GM23338 (cell line): ENCODE data around the gene OR5B17. TPM values are rescaled to one million over a fixed set of nuclear protein-coding genes. Genes with fewer than 3 reads are reported as not detected.

Experiments
- ATAC-seq: fragments of 200-7000 bp; cut with Tn5 transposase; 3 replicates; pipeline ENCODE4 v1.9.1; 2020
- DNase-seq: peaks from one replicate; pipeline ENCODE4 v3.0.0-alpha.2; 2015; ENCODE audit warnings: low spot score
- H2AFZ ChIP-seq: fragments of 200-600 bp; sonication (generic); 2 replicates; pipeline ENCODE4 v1.8.0; 2016; ENCODE audit warnings: antibody characterized with exemption, mild to moderate bottlenecking, moderate library complexity
- H3F3A ChIP-seq: fragments of 200-600 bp; sonication (generic); replicated peaks from 2 replicates; pipeline ENCODE4 v1.8.0; 2017; ENCODE audit warnings: antibody characterized with exemption, mixed run types, low read depth
- H3K27ac ChIP-seq: fragments of 200-600 bp; sonication (generic); 2 replicates; pipeline ENCODE4 v1.6.1; 2016; ENCODE audit warnings: low read depth
- H3K27me3 ChIP-seq: fragments of 200-600 bp; sonication (generic); 2 replicates; pipeline ENCODE4 v1.8.0; 2016; ENCODE audit warnings: mild to moderate bottlenecking, mixed run types, moderate library complexity; ENCODE audit not compliant: insufficient read depth
- H3K36me3 ChIP-seq: fragments of 200-600 bp; sonication (generic); 2 replicates; pipeline ENCODE4 v1.8.0; 2016; ENCODE audit warnings: mild to moderate bottlenecking; ENCODE audit not compliant: insufficient read depth
- H3K4me1 ChIP-seq: fragments of 200-600 bp; sonication (generic); 2 replicates; pipeline ENCODE4 v1.8.0; 2016; ENCODE audit warnings: mild to moderate bottlenecking, moderate library complexity; ENCODE audit not compliant: insufficient read depth
- H3K4me2 ChIP-seq: fragments of 200-600 bp; sonication (generic); 2 replicates; pipeline ENCODE4 v1.7.1; 2017; ENCODE audit warnings: mixed run types
- H3K4me3 ChIP-seq: fragments of 200-600 bp; sonication (generic); 2 replicates; pipeline ENCODE4 v1.6.1; 2016; ENCODE audit warnings: mixed run types
- H3K79me2 ChIP-seq: fragments of 200-600 bp; sonication (generic); replicated peaks from 2 replicates; pipeline ENCODE4 v1.8.0; 2017; ENCODE audit warnings: mild to moderate bottlenecking; ENCODE audit not compliant: insufficient read depth
- H3K9me2 ChIP-seq: fragments of 200-600 bp; sonication (generic); 2 replicates; pipeline ENCODE4 v1.8.0; 2017; ENCODE audit not compliant: insufficient read depth
- H4K20me1 ChIP-seq: fragments of 200-600 bp; sonication (generic); replicated peaks from 2 replicates; pipeline ENCODE4 v1.8.0; 2017; ENCODE audit warnings: mild to moderate bottlenecking; ENCODE audit not compliant: insufficient read depth
- H3K27ac Mint-ChIP-seq: 2 replicates; pipeline ENCODE4 v1.8.0; 2020; ENCODE audit warnings: inconsistent platforms, mild to moderate bottlenecking, moderate library complexity, mixed read lengths
- H3K27me3 Mint-ChIP-seq: 3 replicates; pipeline ENCODE4 v1.8.0; 2022; ENCODE audit warnings: low read depth, mild to moderate bottlenecking, moderate library complexity, mixed read lengths, inconsistent platforms; ENCODE audit not compliant: insufficient read depth, poor library complexity
- H3K36me3 Mint-ChIP-seq: 3 replicates; pipeline ENCODE4 v1.8.0; 2021; ENCODE audit warnings: low read depth, mild to moderate bottlenecking, inconsistent platforms, moderate library complexity, mixed read lengths
- H3K4me1 Mint-ChIP-seq: 3 replicates; pipeline ENCODE4 v1.8.0; 2020; ENCODE audit warnings: mild to moderate bottlenecking, inconsistent platforms, mixed read lengths
- H3K4me3 Mint-ChIP-seq: 3 replicates; pipeline ENCODE4 v1.8.0; 2021; ENCODE audit warnings: moderate library complexity, mild to moderate bottlenecking, inconsistent platforms, mixed read lengths
- H3K9me3 Mint-ChIP-seq: 3 replicates; pipeline ENCODE4 v1.8.0; 2020; ENCODE audit warnings: moderate library complexity, mild to moderate bottlenecking, inconsistent platforms, mixed read lengths
- CREB1 ChIP-seq: fragments of 250-450 bp; sonication (Bioruptor Pico); IDR thresholded peaks from 2 replicates; pipeline ENCODE4 v1.5.0; 2020; ENCODE audit warnings: low read depth, mild to moderate bottlenecking, moderate library complexity
- CTCF ChIP-seq, 2 experiments: fragments of 200-600 bp in 1 of 2; sonication (generic) in 1 of 2; conservative IDR thresholded peaks; 2 replicates each; pipeline versions ENCODE4 v1.5.1 to v1.6.1; 2016 to 2017; ENCODE audit warnings: antibody characterized with exemption in 2 of 2, low read depth in 2 of 2, mild to moderate bottlenecking in 2 of 2, moderate library complexity in 1 of 2
- EZH2phosphoT487 ChIP-seq: fragments of 200-600 bp; sonication (generic); IDR thresholded peaks from one replicate; pipeline ENCODE4 v1.8.1; 2018; ENCODE audit warnings: antibody characterized with exemption; ENCODE audit not compliant: unreplicated experiment
- JUNB ChIP-seq: IDR thresholded peaks from one replicate; pipeline ENCODE4 v1.6.1; 2016; ENCODE audit warnings: antibody characterized with exemption; ENCODE audit not compliant: unreplicated experiment
- NANOG ChIP-seq: IDR thresholded peaks from 2 replicates; pipeline ENCODE4 v1.6.1; 2016; ENCODE audit warnings: antibody characterized with exemption, borderline replicate concordance
- POLR2AphosphoS5 ChIP-seq: IDR thresholded peaks from 2 replicates; pipeline ENCODE4 v1.6.1; 2016; ENCODE audit warnings: antibody characterized with exemption, low read depth
- REST ChIP-seq: IDR thresholded peaks from one replicate; pipeline ENCODE4 v1.6.1; 2018; ENCODE audit warnings: antibody characterized with exemption; ENCODE audit not compliant: unreplicated experiment
- STAT1 ChIP-seq: IDR thresholded peaks from one replicate; pipeline ENCODE4 v1.6.1; 2016; ENCODE audit warnings: antibody characterized with exemption; ENCODE audit not compliant: unreplicated experiment
- ZNF114 ChIP-seq: fragments of 250-450 bp; sonication (Bioruptor Pico); IDR thresholded peaks from 2 replicates; pipeline ENCODE4 v1.5.0; 2020; ENCODE audit warnings: mild to moderate bottlenecking, moderate library complexity
- ZNF331 ChIP-seq: fragments of 250-450 bp; sonication (Bioruptor Pico); IDR thresholded peaks from 2 replicates; pipeline ENCODE4 v1.5.0; 2020; ENCODE audit warnings: low read depth, mild to moderate bottlenecking, moderate library complexity
- ZNF462 ChIP-seq: fragments of 250-450 bp; sonication (Bioruptor Pico); IDR thresholded peaks from 2 replicates; pipeline ENCODE4 v1.5.0; 2020; ENCODE audit warnings: mild to moderate bottlenecking, moderate library complexity
- polyA plus RNA-seq: library from polyadenylated mRNA; unstranded; fragments of >200 nt; fragmentation: Nextera tagmentation; extraction: Ambion mirVana; gene quantifications from 2 replicates; pipeline ENCODE4 v1.2.1, GENCODE V29; 2016
- total RNA-seq: library from RNA; depleted of rRNA; stranded (reverse); fragments of >200 nt; shearing (Covaris generic); gene quantifications from 2 replicates; pipeline ENCODE4 v1.2.3, GENCODE V29; 2014

OR5B17 gene
- total and polyA plus RNA-seq, 2 experiments from 2014 or later: not detected

GRCh38 chr11:58330861-58331260 lies 28.0 kb downstream of the OR5B17 start:
- Mint-ChIP-seq H3K27ac (no peak overlapping the region), H3K36me3 (peaks cover 9% of the 10 kb centered on the region; the same call in 2 of the 3 replicates), H3K4me1 (no peaks in the 10 kb centered on the region), H3K4me3 (no peak overlapping the region), H3K9me3 (peaks cover 41% of the 10 kb centered on the region), H3K27me3 (peaks cover 2% of the 10 kb centered on the region)
- H3K36me3 ChIP-seq: no peaks in the 10 kb centered on the region
- no peaks in the 10 kb centered on the region for H3K9me2 ChIP-seq
- no peaks in the 10 kb centered on the region for H3F3A ChIP-seq
- no peak overlapping the region for H3K4me3 ChIP-seq
- H2AFZ ChIP-seq: no peak overlapping the region
- H3K4me1 ChIP-seq: no peaks in the 10 kb centered on the region
- DNase-seq: no peak
- H3K27ac ChIP-seq: no peak overlapping the region
- no peaks in the 10 kb centered on the region for H3K27me3 ChIP-seq
- TF ChIP-seq ZNF114: no peak
- TF ChIP-seq EZH2phosphoT487: no peak
- TF ChIP-seq JUNB: no peak
- TF ChIP-seq POLR2AphosphoS5: no peak
- TF ChIP-seq CTCF (conservative IDR thresholded peaks at IDR 0.05; ENCODE audit: low read depth in 2 of 2): no peak
- TF ChIP-seq STAT1: no peak
- no peak for TF ChIP-seq ZNF331 (CRISPR knock-in tag)
- TF ChIP-seq CREB1: no peak
- no peak for TF ChIP-seq REST
- no peak for TF ChIP-seq NANOG
- TF ChIP-seq ZNF462 (CRISPR knock-in tag): no peak
- ATAC-seq: no peak
- no peak overlapping the region for H3K4me2 ChIP-seq
- H3K79me2 ChIP-seq: no peaks in the 10 kb centered on the region
- no peaks in the 10 kb centered on the region for H4K20me1 ChIP-seq
